Thoracic aorta (tissue), 2 donors: ENCODE results near the gene TRAF6. TPM values are rescaled to one million over a fixed set of nuclear protein-coding genes. Genes with fewer than 3 reads are reported as not detected.

Source experiments
- ATAC-seq: fragments of 150-250 bp; one replicate; pipeline ENCODE4 v1.8.0; 2017; ENCODE audit warnings: low read depth; ENCODE audit not compliant: insufficient number of reproducible peaks, low FRiP score
- DNase-seq: peaks from one replicate; pipeline ENCODE4 v3.0.0-alpha.2; 2020; ENCODE audit warnings: low spot score
- H3K27ac ChIP-seq, 2 donors: fragments of 200-600 bp; sonication (generic); 1 replicate in 1 of 2; 2 replicates in 1 of 2; pipeline ENCODE4 v1.5.1; 2016; ENCODE audit warnings: mild to moderate bottlenecking in 2 of 2, moderate library complexity in 2 of 2
- H3K27me3 ChIP-seq: fragments of 200-600 bp; sonication (generic); replicated peaks from 2 replicates; pipeline ENCODE4 v1.6.0; 2016; ENCODE audit warnings: mild to moderate bottlenecking; ENCODE audit not compliant: insufficient read depth
- H3K36me3 ChIP-seq: fragments of 200-600 bp; sonication (generic); one replicate; pipeline ENCODE4 v1.5.1; 2016
- H3K4me1 ChIP-seq, 2 donors: fragments of 200-600 bp; sonication (generic); 1 replicate in 1 of 2; 2 replicates in 1 of 2; pipeline versions ENCODE4 v1.5.1 to v1.6.0; 2016; ENCODE audit warnings: low read depth in 2 of 2, mild to moderate bottlenecking in 1 of 2; ENCODE audit not compliant: control insufficient read depth in 1 of 2
- H3K4me3 ChIP-seq: fragments of 200-600 bp; sonication (generic); 2 replicates; pipeline ENCODE4 v1.5.1; 2016; ENCODE audit warnings: mild to moderate bottlenecking
- H3K9me3 ChIP-seq: fragments of 200-600 bp; sonication (generic); 2 replicates; pipeline ENCODE4 v1.5.1; 2016
- total RNA-seq, 2 donors: library from RNA; depleted of rRNA; stranded (reverse); fragments of >200 nt; gene quantifications; one replicate each; pipeline versions ENCODE4 v1.1.0 to v1.2.3, GENCODE V29; 2016
- TF ChIP-seq, protein P1 (sequence below): fragments of 200-600 bp; sonication (generic); IDR thresholded peaks from one replicate; pipeline ENCODE4 v1.5.1; 2019; ENCODE audit warnings: antibody characterized with exemption

The TRAF6 gene
- total RNA-seq, 2 donors from 2014 or later: 18.0 to 18.3 TPM

DNA sequence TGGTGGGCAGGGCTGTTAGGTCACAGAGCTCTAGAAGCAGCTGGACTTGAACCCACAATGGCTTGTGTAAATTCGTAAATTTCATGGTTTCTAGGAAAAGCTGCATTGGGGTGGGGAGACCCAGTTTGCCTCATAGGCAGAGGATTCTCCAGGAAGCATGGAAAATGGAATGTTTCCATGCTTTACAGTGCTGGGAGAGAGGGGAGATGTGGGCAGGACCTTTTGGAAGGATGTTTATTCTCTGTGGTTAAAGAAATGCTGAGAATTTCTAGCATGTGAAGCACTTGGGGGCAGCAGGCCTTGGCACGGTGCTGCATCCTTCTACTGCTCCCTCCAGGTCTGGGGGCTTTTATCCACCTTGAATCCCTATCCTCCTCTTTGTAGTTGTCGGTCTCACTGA, 46.3 kb downstream of the TRAF6 start:
- H3K36me3 ChIP-seq: no peaks in the 10 kb centered on the region
- no peak for ATAC-seq
- H3K4me3 ChIP-seq: no peak overlapping the region
- no peaks in the 10 kb centered on the region for H3K4me1 ChIP-seq
- no peak overlapping the region for H3K27ac ChIP-seq
- TF ChIP-seq, protein P1, sequence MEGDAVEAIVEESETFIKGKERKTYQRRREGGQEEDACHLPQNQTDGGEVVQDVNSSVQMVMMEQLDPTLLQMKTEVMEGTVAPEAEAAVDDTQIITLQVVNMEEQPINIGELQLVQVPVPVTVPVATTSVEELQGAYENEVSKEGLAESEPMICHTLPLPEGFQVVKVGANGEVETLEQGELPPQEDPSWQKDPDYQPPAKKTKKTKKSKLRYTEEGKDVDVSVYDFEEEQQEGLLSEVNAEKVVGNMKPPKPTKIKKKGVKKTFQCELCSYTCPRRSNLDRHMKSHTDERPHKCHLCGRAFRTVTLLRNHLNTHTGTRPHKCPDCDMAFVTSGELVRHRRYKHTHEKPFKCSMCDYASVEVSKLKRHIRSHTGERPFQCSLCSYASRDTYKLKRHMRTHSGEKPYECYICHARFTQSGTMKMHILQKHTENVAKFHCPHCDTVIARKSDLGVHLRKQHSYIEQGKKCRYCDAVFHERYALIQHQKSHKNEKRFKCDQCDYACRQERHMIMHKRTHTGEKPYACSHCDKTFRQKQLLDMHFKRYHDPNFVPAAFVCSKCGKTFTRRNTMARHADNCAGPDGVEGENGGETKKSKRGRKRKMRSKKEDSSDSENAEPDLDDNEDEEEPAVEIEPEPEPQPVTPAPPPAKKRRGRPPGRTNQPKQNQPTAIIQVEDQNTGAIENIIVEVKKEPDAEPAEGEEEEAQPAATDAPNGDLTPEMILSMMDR: no peak
- no peaks in the 10 kb centered on the region for H3K9me3 ChIP-seq
- DNase-seq: no peak
- H3K27me3 ChIP-seq: no peaks in the 10 kb centered on the region

DNA sequence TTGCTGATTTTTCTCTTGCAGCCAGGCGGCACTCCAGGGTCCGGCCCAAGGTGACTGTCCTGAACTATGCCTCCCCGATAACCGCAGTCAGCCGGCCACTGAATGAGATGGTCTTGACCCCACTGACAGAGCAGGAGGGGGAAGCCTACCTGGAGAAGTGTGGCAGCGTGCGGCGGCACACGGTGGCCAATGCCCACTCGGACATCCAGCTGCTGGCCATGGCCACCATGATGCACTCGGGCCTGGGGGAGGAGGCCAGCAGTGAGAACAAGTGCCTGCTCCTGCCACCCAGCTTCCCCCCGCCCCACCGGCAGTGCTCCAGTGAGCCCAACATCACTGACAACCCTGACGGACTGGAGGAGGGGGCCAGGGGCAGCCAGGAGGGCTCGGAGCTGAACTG, 47.8 kb downstream of the TRAF6 start:
- Histone ChIP-seq H3K4me3 (no peak overlapping the region), H3K27me3 (no peaks in the 10 kb centered on the region), H3K4me1 (no peaks in the 10 kb centered on the region), H3K9me3 (no peaks in the 10 kb centered on the region), H3K27ac (no peak overlapping the region), H3K36me3 (no peaks in the 10 kb centered on the region)
- no peak for ATAC-seq
- DNase-seq: no peak
- TF ChIP-seq, protein P1: no peak

DNA sequence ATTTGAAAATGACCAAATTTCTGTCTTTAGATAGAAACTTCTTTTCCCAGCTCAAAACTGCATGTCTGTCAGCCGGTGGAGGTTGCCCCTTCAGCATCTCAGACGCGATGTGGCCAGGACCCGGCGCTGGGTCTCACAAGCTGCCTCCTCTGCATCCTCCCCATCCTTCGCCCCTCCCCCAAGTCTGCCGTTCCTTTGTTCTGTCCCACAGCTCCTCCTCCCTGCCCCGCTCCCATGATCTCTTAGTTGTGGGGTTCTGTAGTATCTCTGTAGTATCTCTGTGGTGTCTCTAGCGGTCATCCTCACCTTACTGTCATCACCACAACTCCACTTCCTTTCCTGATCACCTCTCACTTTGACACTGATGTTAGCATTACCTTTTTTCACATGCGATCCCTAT, 49.9 kb downstream of the TRAF6 start:
- no peaks in the 10 kb centered on the region for H3K36me3 ChIP-seq
- no peak overlapping the region for H3K4me3 ChIP-seq
- TF ChIP-seq, protein P1: no peak
- ATAC-seq: no peak
- no peak overlapping the region for H3K27ac ChIP-seq
- H3K27me3 ChIP-seq: no peaks in the 10 kb centered on the region
- H3K9me3 ChIP-seq: no peaks in the 10 kb centered on the region
- H3K4me1 ChIP-seq: peaks cover 14 to 20% of the 10 kb centered on the region in 2 donors
- DNase-seq: no peak

DNA sequence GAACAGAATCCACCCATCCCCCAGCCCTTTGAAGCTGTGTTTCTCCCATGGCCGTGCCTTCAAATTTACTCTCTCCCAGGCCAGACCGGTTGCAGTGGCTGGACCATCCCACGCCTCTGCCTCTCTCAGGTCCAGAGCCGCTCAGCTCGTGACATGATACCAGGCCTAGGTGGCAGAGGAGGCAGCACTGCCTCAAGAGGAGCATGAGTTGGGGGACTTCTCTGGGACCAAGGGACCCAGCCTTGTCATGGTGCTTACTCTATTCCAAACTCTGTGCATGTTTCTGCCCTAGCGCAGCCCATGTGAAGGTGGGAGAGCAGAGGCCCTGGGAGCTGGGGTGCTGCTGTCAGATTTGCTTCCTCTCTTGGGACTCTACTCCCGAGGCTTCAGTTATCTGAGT, 51.0 kb downstream of the TRAF6 start:
- Histone ChIP-seq H3K36me3 (no peaks in the 10 kb centered on the region), H3K4me3 (no peak overlapping the region), H3K27me3 (no peaks in the 10 kb centered on the region), H3K4me1 (peaks cover 19 to 32% of the 10 kb centered on the region in 2 donors), H3K9me3 (no peaks in the 10 kb centered on the region), H3K27ac (no peak overlapping the region)
- ATAC-seq (no peak), DNase-seq (no peak)
- TF ChIP-seq, protein P1: no peak

DNA sequence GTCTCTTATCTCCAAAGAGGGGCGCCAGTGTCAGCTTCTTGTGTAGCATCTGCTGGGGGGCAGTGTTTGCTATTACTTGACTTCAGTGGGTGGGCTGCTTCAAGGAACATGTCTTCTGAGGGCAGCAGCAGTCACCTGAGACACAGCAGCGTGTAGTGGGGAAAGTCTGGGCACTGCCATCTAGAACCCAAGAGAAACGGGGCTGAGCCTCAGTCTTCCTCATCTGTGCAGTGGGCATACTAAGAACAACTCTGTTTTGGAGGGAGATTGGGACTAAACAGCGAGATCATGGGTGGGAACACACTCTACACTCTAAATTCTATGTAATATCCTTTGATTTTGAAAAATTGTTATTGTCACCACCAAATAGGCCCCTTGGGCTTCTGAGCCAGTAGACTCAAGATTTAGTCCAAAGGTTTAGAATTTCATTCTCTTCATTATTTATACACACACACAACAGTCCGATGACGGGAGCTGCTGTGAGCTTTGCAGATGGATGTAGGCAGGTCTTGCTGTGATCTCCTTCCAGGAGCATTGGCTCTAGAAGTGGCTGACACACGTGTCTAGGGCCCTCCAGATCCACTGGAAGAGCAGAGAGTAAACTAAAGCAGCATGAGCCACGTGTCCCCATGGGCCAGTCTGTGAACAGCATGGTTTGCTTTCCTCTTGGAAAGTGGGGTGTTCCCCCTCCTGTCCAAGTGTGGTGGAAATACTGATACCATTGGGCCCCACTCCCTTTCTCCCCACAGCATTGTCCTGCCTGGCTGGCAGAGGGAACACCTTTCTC, 51.8 kb downstream of the TRAF6 start:
- Histone ChIP-seq H3K27me3 (no peaks in the 10 kb centered on the region), H3K36me3 (no peaks in the 10 kb centered on the region), H3K4me3 (no peak overlapping the region), H3K27ac (no peak overlapping the region), H3K9me3 (no peaks in the 10 kb centered on the region), H3K4me1 (peaks cover 19 to 39% of the 10 kb centered on the region in 2 donors)
- TF ChIP-seq, protein P1: no peak
- no peak for ATAC-seq
- DNase-seq: no peak
